Measurements from ENCODE around the gene KRT33A.

DNA sequence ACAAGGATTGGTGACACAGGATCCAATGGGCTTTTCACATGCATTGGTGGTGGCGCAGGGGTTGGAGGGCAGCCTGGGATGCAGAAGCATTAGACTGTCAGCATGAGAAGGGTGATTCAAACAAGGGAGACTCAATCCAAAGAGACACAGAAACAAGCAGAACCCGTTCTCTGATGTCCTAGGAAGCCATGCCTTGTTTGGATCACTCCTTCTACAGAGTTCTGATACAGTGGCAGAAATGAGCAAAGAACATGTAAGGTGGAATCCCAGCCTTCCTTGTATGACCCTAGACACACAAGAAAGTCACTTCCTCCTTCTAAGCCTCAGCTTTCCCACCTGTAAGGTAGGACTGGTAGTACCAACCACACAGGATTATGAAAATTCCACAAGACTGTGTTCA is 13.3 kb upstream of the KRT33A start:
- TF ChIP-seq, protein P1, sequence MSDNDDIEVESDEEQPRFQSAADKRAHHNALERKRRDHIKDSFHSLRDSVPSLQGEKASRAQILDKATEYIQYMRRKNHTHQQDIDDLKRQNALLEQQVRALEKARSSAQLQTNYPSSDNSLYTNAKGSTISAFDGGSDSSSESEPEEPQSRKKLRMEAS (IDR thresholded peaks at IDR 0.05), result no peak
- TF ChIP-seq CTCF (IDR thresholded peaks at IDR 0.05; ENCODE audit: low read depth, low read length, missing input control) (no peak), SP1 (IDR thresholded peaks at IDR 0.05) (no peak), ZBTB33 (IDR thresholded peaks at IDR 0.05) (no peak), REST (IDR thresholded peaks at IDR 0.05) (no peak)
